Body of pancreas (tissue), 4 donors: ENCODE results near the gene ADAM33.

Experiments used
- CTCF ChIP-seq, 7 experiments: fragments of 450-650 bp in 4 of 7; fragments of 200-600 bp in 3 of 7; sonication (generic) in 3 of 7; IDR thresholded peaks; one replicate each; pipeline ENCODE4 v1.5.1; 2016 to 2019; ENCODE audit warnings: antibody characterized with exemption in 7 of 7
- POLR2A ChIP-seq, 3 donors: fragments of 450-650 bp; IDR thresholded peaks; one replicate each; pipeline ENCODE4 v1.6.1; 2016; ENCODE audit warnings: antibody characterized with exemption in 3 of 3, mild to moderate bottlenecking in 2 of 3

- TF ChIP-seq CTCF (IDR thresholded peaks at IDR 0.05) (no peak), POLR2A (IDR thresholded peaks at IDR 0.05) (no peak)
Observed at GRCh38 chr20:3690413-3690812, 8.6 kb upstream of the ADAM33 start.
